Ecto neural progenitor cell (in vitro differentiated cells): Measurements from ENCODE around the gene DYNLT2.
A peak's percentile ranks its signal among the peaks of the same experiment; 100 is the strongest.

Source experiments
- DNase-seq: peaks from one replicate; pipeline ENCODE4 v3.0.0-alpha.2; 2018; ENCODE audit warnings: low spot score

DYNLT2 gene

DNA sequence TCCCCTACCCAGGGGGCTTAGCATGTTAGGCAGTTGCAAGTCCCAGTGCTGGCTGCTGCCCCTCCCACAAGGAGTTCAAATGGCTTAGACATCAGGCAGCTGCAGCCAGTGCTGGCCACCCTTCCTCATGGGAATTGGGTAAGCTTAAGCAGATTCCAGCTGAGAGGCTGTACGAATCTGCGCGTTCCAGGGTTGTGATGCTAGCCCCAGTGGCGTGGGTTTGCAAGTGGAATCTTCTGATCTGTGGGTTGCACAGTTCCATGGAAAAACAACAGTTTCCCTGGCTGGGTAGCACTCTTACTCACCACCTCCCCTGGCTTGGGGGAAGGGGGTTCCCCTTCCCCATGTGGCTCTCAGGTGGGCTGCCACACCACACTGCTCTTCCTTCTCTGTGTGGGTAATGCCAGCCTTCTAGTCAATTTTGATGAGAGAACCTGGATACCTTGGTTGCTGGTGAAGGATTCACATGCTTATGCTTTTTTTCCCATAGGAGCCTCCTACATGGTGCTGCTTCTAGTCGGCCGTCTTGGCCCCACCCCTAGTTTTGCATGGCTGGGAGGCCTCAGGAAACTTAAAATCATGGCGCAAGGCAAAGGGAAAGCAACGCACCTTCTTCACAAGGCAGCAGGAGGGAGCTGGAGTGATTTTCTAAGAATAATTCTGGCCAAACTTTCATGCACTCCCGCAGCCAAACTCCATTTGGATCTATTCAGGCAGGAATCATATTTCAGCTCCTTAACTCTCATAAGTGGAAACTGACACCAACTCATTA, 13.0 kb downstream of the DYNLT2 start:
- DNase-seq = no peak

DNA sequence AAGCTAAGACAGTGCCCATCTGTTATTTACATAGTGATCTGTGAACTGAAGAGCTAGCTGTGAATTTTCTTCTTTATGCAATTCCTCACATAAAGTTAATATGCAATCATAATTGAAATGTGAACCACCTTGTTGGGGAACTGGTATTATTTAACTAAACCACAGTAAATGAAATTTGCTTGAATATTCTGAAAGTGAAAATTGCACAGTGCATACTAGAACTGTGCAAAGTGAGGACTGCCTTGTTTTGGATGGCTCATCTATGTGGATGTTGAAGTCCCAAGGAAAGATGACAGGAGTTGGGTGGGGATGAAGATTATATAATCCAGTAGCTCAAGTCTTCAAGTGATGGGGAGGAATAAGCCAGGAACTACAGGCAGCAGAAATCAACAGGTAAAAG, 21.4 kb downstream of the DYNLT2 start:
- no peak for DNase-seq

DNA sequence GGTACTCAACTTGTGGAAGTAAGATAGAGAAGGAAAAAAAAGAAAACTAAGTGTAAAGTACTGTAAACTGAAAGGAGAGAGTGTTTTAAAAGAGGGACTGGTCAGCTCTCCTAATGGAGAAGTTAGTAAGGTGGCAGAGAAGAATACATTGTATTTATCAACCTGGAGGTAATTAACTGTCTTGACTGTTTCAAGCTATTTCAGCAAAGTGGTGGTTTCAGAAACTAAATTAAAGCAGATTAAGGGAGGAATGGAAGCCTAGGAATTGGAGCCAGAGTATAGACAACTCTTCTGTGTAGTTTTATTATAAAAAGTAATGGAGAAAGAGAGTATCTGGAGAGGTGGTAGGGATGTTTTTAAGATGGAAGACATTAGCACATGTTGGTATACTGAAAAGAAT, 24.4 kb downstream of the DYNLT2 start:
- DNase-seq = no peak

DNA sequence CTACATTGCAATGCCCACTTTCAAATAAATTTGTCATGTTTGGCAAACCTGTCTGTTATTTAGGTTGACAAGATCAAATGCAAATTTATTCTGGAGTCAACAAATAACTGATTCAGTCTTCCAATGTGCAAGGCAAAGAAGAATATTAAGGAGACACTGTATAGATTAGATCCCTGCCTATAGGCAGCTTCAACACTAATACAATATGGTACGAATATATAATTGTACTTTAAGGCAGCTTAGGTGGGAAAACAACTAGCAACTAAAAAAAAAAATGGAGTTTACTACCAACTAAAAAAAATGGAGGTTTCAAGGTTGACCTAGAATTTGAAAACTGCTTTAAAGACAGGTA, 25.3 kb downstream of the DYNLT2 start:
- no peak for DNase-seq

DNA sequence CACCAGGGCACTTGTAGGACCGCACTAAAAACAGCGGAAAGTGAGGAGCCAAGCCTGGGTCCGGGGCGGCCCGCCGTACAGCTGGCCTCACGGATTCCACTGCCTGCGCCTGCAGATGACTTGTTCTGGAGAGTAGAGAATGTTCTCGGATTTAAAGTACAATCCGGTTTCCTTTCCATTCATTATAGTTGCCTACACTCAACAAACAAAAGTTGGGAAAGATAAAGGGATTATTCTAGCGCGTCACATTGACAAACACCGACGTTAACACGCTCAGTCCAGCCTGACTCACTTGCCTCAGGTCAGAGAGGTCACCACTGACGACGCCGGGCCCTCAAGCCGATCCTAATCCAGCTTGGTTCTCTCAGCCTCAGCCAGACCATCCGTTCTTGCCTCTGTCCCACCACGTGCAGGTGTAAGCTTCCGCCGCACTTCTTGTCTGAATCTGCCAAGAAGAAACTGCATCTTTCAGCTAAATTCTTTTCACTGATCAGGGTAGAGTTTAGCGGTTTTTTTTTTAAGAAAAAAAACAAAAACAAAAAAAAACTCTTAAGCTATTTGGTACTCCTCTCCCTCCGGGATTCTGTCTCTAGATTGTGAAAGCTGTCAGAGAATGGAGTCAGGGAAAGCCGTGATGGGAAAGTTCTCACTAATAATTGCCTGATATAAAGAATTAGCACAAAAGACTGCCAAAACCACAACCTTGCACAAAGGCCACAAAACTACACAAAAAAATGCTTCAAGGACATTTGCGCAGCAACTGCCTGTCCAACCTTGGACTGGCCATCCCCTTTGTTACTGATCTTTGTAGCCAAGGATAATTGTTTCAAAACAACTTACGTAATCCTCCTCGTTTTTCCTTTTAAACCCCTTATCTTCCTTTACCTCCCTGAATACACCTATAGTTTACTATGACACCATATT, 26.0 kb downstream of the DYNLT2 start:
- peak; percentile 83 for DNase-seq

DNA sequence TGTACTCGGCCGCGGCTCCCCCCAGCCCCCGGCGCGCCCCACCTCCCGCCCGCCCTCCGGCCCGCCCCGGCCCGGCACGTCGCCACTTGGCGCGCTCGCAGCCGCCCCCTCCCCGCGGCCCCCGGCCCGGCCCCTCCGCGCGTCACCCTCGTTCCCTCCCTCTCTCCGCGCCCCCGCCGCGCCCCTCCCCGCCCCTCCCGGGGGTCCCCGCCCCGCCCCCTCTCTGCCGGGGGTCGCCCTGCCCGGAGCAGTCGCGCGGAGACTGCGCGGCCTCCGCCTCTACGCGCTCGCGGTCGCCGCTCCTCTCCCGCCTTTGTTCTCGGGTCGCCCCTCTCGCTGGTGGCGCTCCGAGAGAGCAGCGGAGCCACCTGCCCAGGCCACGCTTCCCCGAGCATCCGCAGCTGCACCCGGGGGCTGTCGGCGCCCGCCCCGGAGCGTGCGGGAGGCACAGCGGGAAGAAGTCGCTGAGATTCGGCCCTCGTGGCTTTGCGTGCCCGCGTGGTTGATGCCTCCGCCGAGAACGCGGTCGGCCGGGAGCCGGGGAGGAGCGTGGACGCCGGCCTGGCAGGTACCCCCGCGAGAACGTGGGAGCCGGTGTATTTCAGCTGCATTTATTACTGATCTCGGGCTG, 26.8 kb downstream of the DYNLT2 start, which contains the start of gene PHF10:
Gene PHF10 (minus strand): TSS at position 7 of the 631 bp plus-strand sequence. CDS start 569 bp downstream, outside the sequence.
- peak; percentile 90 for DNase-seq

DNA sequence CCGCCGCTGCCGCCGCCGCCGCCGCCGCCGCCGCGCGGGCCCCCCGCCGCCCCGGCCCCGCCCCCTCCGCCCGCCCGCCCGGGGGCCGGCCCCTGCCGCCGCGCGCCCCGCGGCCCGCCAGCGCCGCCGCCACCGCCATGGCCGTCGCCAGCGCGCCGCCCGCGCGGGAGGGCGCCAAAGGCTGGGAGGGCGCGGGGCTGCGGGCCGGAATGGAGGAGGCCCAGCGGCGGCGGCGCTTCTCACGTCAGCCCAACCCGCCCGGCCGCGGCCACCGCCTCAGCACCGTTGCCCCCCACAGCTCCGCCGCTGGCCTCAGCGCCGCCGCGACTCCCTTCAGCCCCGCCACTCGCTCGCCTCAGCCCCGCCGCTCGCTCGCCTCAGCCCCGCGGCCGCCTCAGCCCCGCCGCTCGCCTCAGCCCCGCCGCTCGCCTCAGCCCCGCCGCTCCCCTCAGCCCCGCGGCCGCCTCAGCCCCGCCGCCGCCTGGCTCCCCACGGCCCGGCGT, 27.3 kb downstream of the DYNLT2 start:
- DNase-seq = no peak

DNA sequence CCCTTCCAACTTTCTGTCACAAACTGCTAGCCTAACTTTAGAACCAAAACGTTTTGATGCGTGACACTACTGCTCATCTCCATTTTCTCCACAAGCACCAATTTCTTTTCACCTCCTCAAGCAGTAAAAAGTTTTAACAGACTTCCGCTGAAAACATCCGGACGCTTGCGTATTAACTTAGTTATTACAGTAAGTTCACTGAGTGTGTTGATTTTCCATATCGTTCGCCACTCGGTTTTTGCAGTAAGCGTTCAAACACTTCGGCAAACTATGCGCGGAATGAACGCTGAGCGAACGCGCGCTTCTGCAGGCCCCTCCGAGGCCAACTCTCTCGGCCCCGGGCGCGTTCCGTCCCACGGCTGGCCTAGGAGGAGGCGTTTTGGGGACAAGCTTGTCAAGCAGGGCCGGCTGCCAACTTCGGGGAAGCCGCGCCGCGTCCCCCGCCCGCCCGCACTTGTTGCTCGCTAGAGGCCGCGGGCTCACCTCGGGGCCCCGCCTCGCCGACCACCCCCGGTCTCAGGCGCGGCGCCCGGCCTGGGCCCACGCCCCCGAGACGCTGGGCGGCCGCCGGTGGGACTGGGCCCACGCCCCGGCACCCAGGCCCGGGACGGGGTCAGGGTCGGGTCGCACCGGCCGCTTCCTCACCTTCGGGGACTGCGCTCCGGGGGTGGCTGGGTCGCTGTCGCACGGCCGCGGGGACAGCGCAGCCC, 28.0 kb downstream of the DYNLT2 start:
- peak; percentile 73 for DNase-seq

DNA sequence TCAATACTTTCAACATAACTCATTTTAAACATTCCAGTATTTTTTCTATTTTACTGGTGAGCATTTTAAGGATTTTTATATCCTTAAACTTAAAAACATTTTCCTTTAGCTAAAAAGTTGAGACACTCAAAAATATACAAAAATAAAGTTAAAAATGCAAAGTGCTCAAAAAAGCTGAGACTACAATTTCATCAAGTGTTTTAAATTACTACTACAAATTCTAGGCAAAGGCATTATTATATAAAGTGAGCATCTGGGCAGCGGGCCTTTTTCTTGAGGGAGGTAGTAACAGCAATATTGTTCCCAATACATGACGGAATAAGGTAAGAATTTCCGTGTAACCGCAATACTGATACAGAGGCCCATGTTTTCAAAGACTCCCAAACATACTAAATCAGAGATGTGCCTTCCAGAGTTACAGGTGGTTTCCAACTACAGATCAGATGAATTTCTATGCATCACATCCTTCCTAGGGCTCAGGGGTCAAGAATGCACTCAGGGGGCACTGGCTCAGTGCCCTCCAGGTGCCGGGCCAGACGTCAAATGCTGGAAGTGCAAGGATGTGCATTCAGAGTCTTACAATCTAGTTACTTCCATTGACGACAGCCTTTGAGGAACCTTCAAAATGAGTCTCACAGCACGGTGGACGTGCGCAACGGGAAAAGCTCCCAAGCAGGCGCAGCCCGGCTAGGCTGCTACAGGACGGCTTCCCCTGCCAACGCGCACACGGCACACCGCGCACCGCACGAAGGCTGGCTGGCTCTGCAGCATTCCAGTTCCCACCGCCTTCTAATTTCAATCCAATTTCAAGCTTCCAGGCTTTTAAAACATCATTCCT, 28.8 kb downstream of the DYNLT2 start:
- peak; percentile 60 for DNase-seq

DNA sequence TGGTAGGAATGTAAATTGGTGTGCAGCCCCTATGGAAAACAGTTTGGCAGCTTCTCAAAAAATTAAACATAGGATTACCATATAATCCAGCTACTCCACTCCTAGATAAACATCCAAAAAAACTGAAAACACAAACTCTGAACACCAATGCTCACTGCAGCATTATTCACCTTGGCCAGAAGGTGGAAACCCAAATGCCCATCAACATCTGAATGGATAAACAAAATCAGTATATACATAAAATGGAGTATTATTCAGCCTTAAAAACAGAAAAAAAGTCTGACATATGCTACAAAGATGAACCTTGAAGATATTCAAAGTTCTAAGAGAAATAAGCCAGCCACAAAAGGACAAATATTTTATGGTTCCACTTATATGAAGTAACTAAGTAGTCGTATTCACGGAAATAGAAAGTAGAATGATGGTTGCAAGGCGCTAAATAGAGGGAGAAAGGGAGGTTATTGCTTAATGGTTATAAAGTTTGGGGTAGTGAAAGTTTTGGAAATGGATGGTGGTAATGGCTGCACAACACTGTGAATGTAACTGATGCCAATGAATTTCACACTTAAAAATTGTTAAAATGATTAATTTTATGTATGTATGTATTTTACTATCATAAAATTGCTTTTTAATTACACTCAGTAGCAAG, 31.0 kb downstream of the DYNLT2 start:
- no peak for DNase-seq

DNA sequence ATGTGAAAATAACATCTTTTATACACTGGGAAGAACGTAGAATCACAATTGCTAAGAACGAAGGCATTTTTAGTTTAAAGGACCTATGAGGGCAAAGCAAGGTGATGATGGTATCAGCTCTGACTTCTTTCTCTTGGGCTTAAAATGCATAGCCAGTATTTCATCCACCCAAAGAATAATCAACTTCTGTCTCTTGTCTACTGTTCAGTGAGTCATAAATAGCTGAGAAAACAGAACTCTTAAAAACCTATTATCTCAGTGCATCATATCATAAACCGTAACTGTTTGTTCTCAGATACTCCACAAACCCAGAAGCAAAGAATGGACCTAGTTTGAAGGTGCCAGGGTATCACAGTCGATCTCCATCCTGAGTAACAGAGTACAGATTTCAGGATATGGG, 32.3 kb downstream of the DYNLT2 start:
- no peak for DNase-seq

DNA sequence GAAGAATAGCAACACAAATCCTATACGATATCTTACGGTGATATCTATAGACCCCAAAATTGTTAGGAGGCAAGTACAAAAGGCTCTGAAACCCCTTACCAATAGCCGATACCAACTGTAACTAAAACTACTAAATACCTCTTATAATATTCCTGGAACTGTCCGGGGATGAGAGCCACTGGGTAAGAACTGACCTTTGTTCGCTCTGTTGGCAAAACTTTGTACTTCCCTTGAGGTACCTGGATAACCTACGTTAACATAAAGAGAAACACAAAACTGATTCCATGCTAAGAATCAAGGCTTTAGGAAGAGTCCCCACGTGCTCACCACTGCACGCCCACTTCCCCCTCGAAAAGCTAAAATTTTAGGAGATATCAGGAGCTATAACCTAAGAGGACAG, 36.8 kb downstream of the DYNLT2 start:
- no peak for DNase-seq

DNA sequence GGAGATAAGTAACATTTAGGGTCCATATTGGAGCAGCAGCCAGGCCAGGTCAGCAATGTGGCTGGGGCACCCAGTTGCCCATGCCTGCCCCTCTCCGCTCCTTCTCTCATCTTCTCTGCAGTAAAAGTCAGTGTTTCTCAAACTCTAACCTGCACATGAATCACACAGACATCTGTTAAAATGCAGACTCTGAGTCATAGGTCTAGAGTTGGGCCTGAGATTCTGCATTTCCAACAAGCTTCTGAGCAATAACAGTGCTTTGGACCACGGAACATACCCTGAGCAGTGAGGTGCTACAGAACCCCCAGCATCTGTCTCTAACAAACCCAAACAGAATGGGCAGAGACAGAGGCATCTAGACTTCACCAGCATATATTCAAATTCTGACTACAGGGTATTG, 37.2 kb downstream of the DYNLT2 start:
- DNase-seq = no peak

DNA sequence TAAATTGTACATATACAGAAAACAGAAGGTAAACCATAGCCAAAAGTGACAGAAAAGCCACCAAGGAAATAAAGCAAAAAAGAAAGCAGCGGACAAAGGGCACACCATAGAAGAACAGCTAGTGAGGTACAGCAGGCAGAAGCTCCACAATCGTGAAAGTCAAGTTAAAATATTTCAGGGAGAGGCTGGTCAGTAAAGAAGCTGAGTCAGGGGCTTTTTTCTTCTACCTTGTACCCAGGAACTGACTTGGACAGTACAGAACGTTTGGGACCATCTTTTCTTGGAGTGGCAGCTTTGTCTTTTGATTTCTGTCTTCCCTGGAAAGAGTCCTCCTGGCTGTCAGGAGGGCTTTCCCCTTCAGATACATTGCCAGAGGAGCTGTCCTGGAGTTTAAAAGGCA, 41.4 kb downstream of the DYNLT2 start:
- DNase-seq = no peak

DNA sequence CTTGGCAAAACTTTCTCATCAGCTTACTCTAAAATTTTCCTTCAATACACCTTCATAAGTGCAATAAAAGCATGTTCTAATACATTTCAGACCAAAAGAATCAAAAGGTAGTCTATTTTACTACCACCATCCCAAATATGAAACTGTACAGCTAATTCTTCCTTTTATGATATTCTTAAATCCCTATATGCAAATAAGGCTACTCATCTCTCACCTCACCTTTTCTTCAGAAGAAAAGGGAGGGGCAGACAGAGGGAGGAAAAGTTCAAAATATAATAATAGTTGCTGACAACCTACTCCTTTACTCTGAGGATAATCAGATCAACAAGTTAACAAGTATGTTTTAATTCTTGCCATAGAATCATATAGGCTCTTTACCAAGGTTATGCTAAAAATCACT, 42.1 kb downstream of the DYNLT2 start:
- DNase-seq = no peak

DNA sequence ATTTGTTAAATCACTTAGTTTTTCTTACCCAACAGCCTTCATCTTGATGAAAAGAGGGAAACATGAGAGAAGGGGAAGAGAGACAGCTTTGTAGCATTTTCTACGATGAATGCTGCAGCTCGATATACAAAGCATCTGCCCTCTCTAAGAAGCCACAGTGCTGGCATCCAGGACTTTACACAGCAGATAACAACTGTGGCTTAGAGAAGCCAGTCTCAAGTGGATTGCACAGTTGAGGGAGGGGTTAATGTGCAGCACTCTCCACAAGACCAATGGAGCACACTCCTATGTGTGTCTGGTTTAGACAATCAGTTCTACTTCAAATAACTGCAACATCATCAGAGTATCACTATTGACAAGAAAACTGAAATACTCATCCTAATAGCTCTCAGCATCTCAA, 43.6 kb downstream of the DYNLT2 start:
- no peak for DNase-seq

DNA sequence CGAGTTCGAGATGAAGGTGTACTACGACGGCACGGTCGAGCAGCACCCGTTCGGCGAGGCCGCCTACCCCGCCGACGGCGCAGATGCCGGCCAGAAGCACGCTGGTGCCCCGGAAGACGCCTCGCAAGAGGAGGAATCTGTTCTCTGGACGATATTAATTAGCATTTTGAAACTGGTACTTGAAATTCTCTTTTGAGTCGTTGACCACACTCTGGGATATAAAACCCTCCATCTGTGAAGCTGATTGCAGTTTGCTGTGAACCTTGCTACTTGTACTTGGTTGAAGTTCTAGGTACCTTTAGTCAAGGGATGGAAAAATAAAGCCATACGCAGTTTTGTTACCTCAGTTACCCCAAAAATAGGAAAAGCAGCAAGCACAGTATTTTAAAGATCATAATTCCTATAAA, 48.5 kb downstream of the DYNLT2 start:
- DNase-seq = no peak

DNA sequence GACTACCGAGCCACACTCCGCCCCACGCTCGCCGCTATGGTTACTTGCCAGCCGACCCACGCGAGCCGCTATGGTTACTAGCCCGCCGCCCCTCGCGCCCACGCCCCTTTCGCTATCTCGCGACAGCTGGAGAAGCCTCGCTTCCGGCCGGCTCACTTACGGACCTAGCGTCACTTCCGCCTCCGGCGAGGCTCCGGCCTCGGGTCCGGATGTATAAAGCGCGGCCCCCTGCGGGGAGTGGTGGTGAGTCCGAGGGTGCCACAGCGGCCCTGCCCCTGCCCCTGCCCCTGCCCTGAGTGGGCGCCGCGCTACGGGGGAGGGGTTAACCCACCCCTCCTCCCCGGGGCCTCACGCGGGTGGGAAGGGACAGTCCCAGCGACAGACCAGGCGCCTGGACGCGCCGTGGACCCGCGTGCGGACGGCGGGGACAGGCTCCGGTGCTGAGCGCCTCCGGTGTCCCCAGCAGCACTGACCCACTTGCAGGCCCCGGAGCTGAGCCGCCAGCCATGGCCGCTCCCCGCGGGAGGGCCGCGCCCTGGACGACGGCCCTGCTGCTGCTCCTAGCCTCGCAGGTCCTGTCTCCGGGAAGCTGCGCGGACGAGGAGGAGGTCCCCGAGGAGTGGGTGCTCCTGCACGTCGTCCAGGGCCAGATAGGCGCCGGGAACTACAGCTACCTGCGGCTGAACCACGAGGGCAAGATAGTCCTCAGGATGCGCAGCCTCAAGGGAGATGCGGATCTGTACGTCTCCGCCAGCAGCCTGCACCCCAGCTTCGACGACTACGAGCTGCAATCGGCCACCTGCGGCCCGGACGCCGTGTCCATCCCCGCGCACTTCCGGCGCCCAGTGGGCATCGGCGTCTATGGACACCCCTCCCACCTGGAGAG, 49.2 kb downstream of the DYNLT2 start, which contains the start of the genes C6orf120 and WDR27:
Gene C6orf120 (plus strand): TSS at position 173 of the 886 bp plus-strand sequence. CDS start 334 bp downstream, at position 507.
Gene WDR27 (minus strand): TSS at position 76 of the 886 bp plus-strand sequence. CDS start 13,024 bp downstream, outside the sequence.
- DNase-seq = peak; percentile 96

DNA sequence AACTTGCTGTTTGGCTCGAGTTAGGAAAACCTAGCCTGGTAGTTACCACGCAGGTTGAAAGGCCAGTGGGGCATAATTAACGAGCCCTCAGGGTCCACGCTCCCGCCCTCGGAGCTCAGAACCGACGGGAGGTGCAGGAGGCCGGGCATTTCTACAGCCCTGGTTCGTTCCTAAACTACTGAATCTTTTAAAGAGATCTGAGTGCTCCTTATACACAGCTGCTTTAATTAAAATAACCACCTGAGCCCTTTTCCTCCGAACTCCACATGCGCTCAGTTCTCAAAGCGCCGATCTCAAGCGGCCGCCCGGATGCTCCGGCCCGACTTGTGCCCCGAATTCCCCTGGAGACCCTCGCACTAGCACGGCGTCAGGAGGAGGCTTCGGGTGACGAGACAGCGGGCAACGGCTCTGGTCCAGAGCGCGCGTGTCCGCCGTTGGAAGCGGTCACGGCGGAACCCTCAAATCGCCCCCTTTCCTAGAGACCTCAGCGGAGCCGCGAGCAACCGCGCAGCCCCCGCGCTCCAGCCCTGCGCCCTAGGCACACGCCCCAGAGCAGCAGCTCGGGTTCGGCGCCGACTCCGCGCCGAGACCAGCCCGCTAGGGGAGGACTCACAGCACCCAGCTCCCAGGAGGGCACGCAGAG, 49.9 kb downstream of the DYNLT2 start:
- DNase-seq = no peak
